IMR-90 (cell line): ENCODE results near the gene TBRG4. TPM values are rescaled to one million over a fixed set of nuclear protein-coding genes. Genes with fewer than 3 reads are reported as not detected.

Experiments
- ATAC-seq: fragments of 200-7000 bp; cut with Tn5 transposase; 2 replicates; pipeline ENCODE4 v1.9.1; 2020; ENCODE audit warnings: low read depth, mild to moderate bottlenecking, moderate library complexity
- BruUV-seq: library from RNA; stranded (reverse); fragments of 400-500 nt; replicated peaks from 2 replicates; lab custom pipeline; 2021; lab: Mats Ljungman, UMichigan
- CTCF ChIA-PET: fragments of 300-600 bp; formaldehyde crosslinking; extraction: SDS; loops from one replicate; lab custom pipeline; 2021; ENCODE audit warnings: antibody characterized with exemption; lab: Yijun Ruan, JAX
- POLR2A ChIA-PET: fragments of 300-600 bp; sonication (Branson Sonifier 250); formaldehyde crosslinking; loops from one replicate; lab custom pipeline; 2022; ENCODE audit warnings: antibody characterized with exemption; ENCODE audit not compliant: unreplicated experiment; lab: Charles Lee
- DNase-seq: peaks from one replicate; pipeline ENCODE4 v3.0.0; 2013
- H2AFZ ChIP-seq: replicated peaks from 2 replicates; pipeline ENCODE3; 2013; ENCODE audit warnings: low read length, mild to moderate bottlenecking; ENCODE audit not compliant: poor library complexity
- H2AK5ac ChIP-seq: 2 replicates; pipeline ENCODE4 v1.6.1; 2013; ENCODE audit warnings: low read depth, low read length, inconsistent platforms
- H2AK9ac ChIP-seq: replicated peaks from 2 replicates; pipeline ENCODE3; 2013; ENCODE audit warnings: mild to moderate bottlenecking, low read depth, low read length, moderate library complexity; ENCODE audit not compliant: poor library complexity
- H2BK120ac ChIP-seq: 2 replicates; pipeline ENCODE4 v1.6.1; 2013; ENCODE audit warnings: low read depth, low read length, inconsistent platforms
- H2BK15ac ChIP-seq: 3 replicates; pipeline ENCODE4 v1.6.1; 2013; ENCODE audit warnings: low read depth, low read length, inconsistent platforms
- H2BK20ac ChIP-seq: 2 replicates; pipeline ENCODE4 v1.6.1; 2013; ENCODE audit warnings: low read depth, mild to moderate bottlenecking, inconsistent platforms, low read length, moderate library complexity
- H2BK5ac ChIP-seq: 2 replicates; pipeline ENCODE4 v1.6.1; 2013; ENCODE audit warnings: mild to moderate bottlenecking, low read depth, low read length, inconsistent platforms; ENCODE audit not compliant: poor library complexity, severe bottlenecking
- H3K14ac ChIP-seq: replicated peaks from 2 replicates; pipeline ENCODE4 v1.6.1; 2013; ENCODE audit warnings: low read depth, low read length, inconsistent platforms
- H3K18ac ChIP-seq: 2 replicates; pipeline ENCODE4 v1.6.1; 2013; ENCODE audit warnings: low read depth, low read length, control low read depth
- H3K23ac ChIP-seq: 2 replicates; pipeline ENCODE4 v1.6.1; 2013; ENCODE audit warnings: low read depth, low read length, inconsistent platforms
- H3K27ac ChIP-seq: 2 replicates; pipeline ENCODE4 v1.5.1; 2013; ENCODE audit warnings: mild to moderate bottlenecking, control low read depth, low read length; ENCODE audit not compliant: insufficient read depth
- H3K27me3 ChIP-seq: 2 replicates; pipeline ENCODE4 v1.6.1; 2013; ENCODE audit warnings: low read length; ENCODE audit not compliant: control insufficient read depth, insufficient read depth
- H3K36me3 ChIP-seq: 2 replicates; pipeline ENCODE4 v1.6.1; 2013; ENCODE audit warnings: low read length, mixed read lengths; ENCODE audit not compliant: control insufficient read depth, insufficient read depth
- H3K4ac ChIP-seq: 2 replicates; pipeline ENCODE4 v1.6.1; 2013; ENCODE audit warnings: low read depth, low read length, inconsistent platforms
- H3K4me1 ChIP-seq: 2 replicates; pipeline ENCODE4 v1.6.1; 2013; ENCODE audit warnings: low read length, mixed read lengths; ENCODE audit not compliant: control insufficient read depth, insufficient read depth
- H3K4me2 ChIP-seq: 2 replicates; pipeline ENCODE4 v1.6.1; 2013; ENCODE audit warnings: low read depth, mild to moderate bottlenecking, control low read depth, low read length, moderate library complexity
- H3K4me3 ChIP-seq: 2 replicates; pipeline ENCODE4 v1.5.1; 2013; ENCODE audit warnings: low read depth, mild to moderate bottlenecking, control low read depth, low read length, moderate library complexity; ENCODE audit not compliant: insufficient read depth
- H3K56ac ChIP-seq: 2 replicates; pipeline ENCODE4 v1.6.1; 2013; ENCODE audit warnings: low read length, inconsistent platforms; ENCODE audit not compliant: insufficient read depth; ENCODE audit errors: extremely low read depth
- H3K79me1 ChIP-seq, 2 experiments: 2 replicates each; pipeline ENCODE4 v1.6.1; 2013; ENCODE audit warnings: low read length in 2 of 2, inconsistent platforms in 1 of 2, low read depth in 1 of 2
- H3K9ac ChIP-seq: 2 replicates; pipeline ENCODE4 v1.6.1; 2013; ENCODE audit warnings: low read depth, low read length, control low read depth
- H3K9me1 ChIP-seq: 2 replicates; pipeline ENCODE4 v1.6.1; 2013; ENCODE audit warnings: low read length, inconsistent platforms; ENCODE audit not compliant: insufficient read depth
- H3K9me3 ChIP-seq: 2 replicates; pipeline ENCODE4 v1.6.1; 2013; ENCODE audit warnings: low read length; ENCODE audit not compliant: control insufficient read depth, insufficient read depth
- H4K20me1 ChIP-seq: 2 replicates; pipeline ENCODE4 v1.6.1; 2013; ENCODE audit warnings: low read length, inconsistent platforms; ENCODE audit not compliant: insufficient read depth
- H4K5ac ChIP-seq: 2 replicates; pipeline ENCODE4 v1.6.1; 2013; ENCODE audit warnings: mild to moderate bottlenecking, low read depth, low read length, control low read depth
- H4K8ac ChIP-seq, 2 experiments: 2 replicates each; pipeline ENCODE4 v1.6.1; 2013; ENCODE audit warnings: low read depth in 2 of 2, low read length in 2 of 2, control low read depth in 1 of 2, inconsistent platforms in 1 of 2
- H4K91ac ChIP-seq: 2 replicates; pipeline ENCODE4 v1.6.1; 2013; ENCODE audit warnings: low read depth, low read length, inconsistent platforms; ENCODE audit not compliant: insufficient read depth
- CEBPB ChIP-seq: IDR thresholded peaks from 2 replicates; pipeline ENCODE4 v1.6.1; 2012; ENCODE audit warnings: low read depth, low read length, improper control_type of control experiment
- CTCF ChIP-seq: conservative IDR thresholded peaks from 2 replicates; pipeline ENCODE4 v1.5.1; 2012; ENCODE audit warnings: mild to moderate bottlenecking, low read depth, low read length, improper control_type of control experiment
- MAFK ChIP-seq: IDR thresholded peaks from 2 replicates; pipeline ENCODE4 v1.6.1; 2012; ENCODE audit warnings: low read depth, low read length, improper control_type of control experiment
- NFE2L2 ChIP-seq: fragments of 150-350 bp; IDR thresholded peaks from 2 replicates; pipeline ENCODE4 v1.6.1; 2016; ENCODE audit warnings: low read depth, mild to moderate bottlenecking, low read length
- USF2 ChIP-seq: fragments of 150-350 bp; IDR thresholded peaks from 2 replicates; pipeline ENCODE4 v1.6.1; 2017; ENCODE audit warnings: mild to moderate bottlenecking, antibody characterized with exemption, low read length, low read depth
- WGBS, 2 experiments: methylation state at CpG; one replicate each; pipeline versions ENCODE4 v1.1.5 to v1.1.7; 2013; ENCODE audit warnings: missing lambda C conversion rate in 2 of 2; ENCODE audit not compliant: insufficient read length in 1 of 2; ENCODE audit errors: extremely low coverage in 2 of 2; 5-methylcytosine and 5-hydroxymethylcytosine counted together
- dilution Hi-C: fragments of 300-500 bp; cut with HindIII; formaldehyde crosslinking; loops from one replicate; pipeline ENCODE4 v1.14.3; 2018; ENCODE audit warnings: low sequenced_read_pairs; ENCODE audit not compliant: unreplicated experiment
- in situ Hi-C: fragments of 300-500 bp; cut with MboI; formaldehyde crosslinking; loops from 3 replicates; pipeline ENCODE4 v1.14.3; 2019; ENCODE audit warnings: low sequenced_read_pairs, inconsistent platforms, mixed read lengths
- intact Hi-C: fragments of 100-400 bp; cut with micrococcal nuclease; formaldehyde crosslinking; loops from 2 replicates; pipeline ENCODE4 v1.10.0; 2022
- polyA plus RNA-seq, 3 experiments: library from polyadenylated mRNA; depleted of rRNA; stranded (reverse); fragments of >200 nt; gene quantifications; 2 replicates each; pipeline ENCODE4 v1.2.3, GENCODE V29; 2012; ENCODE audit warnings: low replicate concordance in 1 of 3
- total RNA-seq: library from RNA; depleted of rRNA; stranded (reverse); fragments of >200 nt; gene quantifications from 2 replicates; pipeline ENCODE4 v1.2.3, GENCODE V29; 2012

TBRG4 gene
- total and polyA plus RNA-seq, 2 of the 4 experiments (the other 2 are of a cell fraction) = 71.6 to 77.6 TPM

- no peak for TF ChIP-seq USF2
- TF ChIP-seq MAFK = no peak
Measured at GRCh38 chr7:45068236-45069023, 43.1 kb downstream of the TBRG4 start (continued).

- in situ Hi-C loops = no loop called here
- CTCF ChIA-PET = no interaction called here
- no TSS peak for BruUV-seq
Measured at GRCh38 chr7:45067582-45067981, 43.9 kb downstream of the TBRG4 start.

More at GRCh38 chr7:45067582-45067981, 43.9 kb downstream of the TBRG4 start:
- Histone ChIP-seq H2BK120ac (no peak overlapping the region), H4K5ac (no peak overlapping the region), H3K36me3 (peaks cover 57% of the 10 kb centered on the region), H3K18ac (no peak overlapping the region), H3K9me1 (peaks cover 11% of the 10 kb centered on the region), H2BK5ac (no peak overlapping the region), H2BK20ac (no peak overlapping the region), H3K4me2 (no peak overlapping the region), H3K14ac (no peak overlapping the region), H4K91ac (no peak overlapping the region), H3K79me1 (peaks cover 26 to 55% of the 10 kb centered on the region in 2 experiments), H4K20me1 (peaks cover 7% of the 10 kb centered on the region; the same call in 1 of the 2 replicates), H4K8ac (no peak overlapping the region), H3K9me3 (no peaks in the 10 kb centered on the region), H2AK9ac (no peak overlapping the region), H3K27ac (no peak overlapping the region), H2AFZ (no peak overlapping the region), H2AK5ac (no peak overlapping the region), H3K23ac (no peak overlapping the region), H3K56ac (no peak overlapping the region), H3K4ac (no peak overlapping the region), H2BK15ac (no peak overlapping the region), H3K9ac (no peak overlapping the region), H3K27me3 (no peaks in the 10 kb centered on the region), H3K4me3 (no peak overlapping the region), H3K4me1 (no peaks in the 10 kb centered on the region)
- ATAC-seq (no peak), DNase-seq (no peak)
- dilution Hi-C loops = no loop called here
- intact Hi-C loops = no loop called here
- POLR2A ChIA-PET = no interaction called here
- WGBS, 2 experiments = no CpG with 5 or more reads among the region's 3 CpGs
- TF ChIP-seq CEBPB (no peak), CTCF (no peak), NFE2L2 (no peak)
